HG02943 (cell line): ENCODE data around the gene ADCY5.

Experiments used
- ATAC-seq: cut with Tn5 transposase; IDR thresholded peaks from one replicate; pipeline ENCODE4 v1.9.1; 2021; ENCODE audit warnings: mild to moderate bottlenecking, low read depth, moderate library complexity; ENCODE audit not compliant: unreplicated experiment

ADCY5 gene

DNA sequence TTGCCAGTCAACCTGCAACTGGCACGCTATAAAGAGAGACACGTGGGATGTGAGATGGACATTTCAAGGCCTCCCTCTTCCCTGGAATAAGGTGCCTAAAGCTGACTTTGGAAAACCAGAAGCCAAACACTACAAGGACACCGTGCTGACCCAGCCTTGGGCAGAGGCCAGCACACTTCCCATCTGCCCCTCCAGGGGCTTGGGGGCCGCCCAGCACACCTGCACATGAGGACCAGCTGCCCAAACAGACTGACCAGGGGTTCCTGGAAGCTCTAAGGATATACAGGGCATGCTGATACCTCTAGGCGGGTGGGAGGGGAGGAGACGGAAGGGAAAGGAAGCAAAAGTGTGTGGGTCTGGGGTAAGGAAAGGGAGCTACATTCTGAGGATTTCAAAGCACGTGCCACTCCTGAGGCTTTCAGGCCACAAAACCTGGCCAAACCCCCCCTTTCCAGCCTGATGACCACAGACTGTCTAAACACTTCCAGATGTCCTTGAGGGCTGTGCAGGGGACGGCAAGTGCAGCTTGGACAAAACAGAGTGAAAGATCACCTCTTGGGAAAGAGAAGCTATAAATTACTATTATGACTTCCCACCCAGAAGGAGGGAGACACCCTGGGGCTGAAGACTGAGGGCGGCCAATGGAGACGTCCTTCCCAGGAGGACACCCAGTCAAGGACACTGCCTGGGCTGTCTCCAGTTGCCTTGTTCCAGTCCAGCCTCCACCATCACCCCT is 57.9 kb downstream of the ADCY5 start:
- no peak for ATAC-seq

DNA sequence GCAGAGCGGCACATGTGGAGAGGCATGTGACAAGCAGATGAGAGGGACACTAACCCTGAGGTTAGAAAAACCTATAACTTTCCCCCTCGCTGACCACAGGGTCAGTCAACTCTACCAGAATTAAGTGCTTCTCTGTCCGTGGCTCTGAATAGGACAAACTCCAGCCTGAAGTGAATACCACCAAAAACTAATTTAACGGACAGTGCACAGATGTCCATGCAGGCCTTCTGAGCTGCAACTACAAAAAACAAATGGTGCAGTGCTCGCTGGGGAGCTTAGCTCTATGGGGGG is 59.3 kb downstream of the ADCY5 start:
- no peak for ATAC-seq

DNA sequence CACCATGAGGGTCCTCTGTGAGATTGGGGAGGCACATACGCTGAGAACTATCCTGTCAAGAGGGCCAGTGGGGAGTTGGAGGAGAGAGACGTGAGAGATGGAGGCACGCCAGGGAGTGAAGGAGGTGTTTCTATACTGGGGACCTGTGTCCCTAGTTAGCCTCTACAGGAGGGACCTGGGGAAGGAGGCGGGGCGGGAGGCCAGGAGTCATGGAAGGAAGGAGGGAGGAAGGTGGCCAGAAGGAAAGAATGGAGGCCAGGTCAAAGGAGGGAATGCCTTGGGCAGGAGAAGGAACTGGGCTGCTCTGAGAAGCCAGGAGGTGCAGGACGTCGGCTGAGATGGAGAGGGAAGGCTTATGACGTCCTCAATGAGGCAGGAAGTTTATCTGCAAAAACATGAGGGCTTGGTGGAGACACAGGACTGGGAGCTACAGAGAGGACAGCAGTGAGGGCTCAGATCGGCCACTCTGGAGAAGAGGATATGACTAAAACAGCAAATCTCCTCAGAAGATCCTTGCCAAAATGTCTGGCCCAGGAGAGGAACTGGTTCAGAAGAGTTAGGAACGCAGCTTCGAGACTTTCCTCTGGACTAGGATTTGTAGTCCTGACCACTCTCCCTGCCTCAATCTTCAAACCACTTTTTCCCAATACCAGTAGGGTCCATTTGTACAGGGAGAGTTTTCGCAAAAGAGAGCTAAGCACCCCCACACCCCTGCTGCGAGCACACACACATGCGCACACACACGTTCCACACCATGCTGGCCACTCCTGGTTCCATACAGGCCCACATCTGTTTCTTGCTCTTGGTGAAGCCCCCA is 59.9 kb downstream of the ADCY5 start:
- no peak for ATAC-seq

DNA sequence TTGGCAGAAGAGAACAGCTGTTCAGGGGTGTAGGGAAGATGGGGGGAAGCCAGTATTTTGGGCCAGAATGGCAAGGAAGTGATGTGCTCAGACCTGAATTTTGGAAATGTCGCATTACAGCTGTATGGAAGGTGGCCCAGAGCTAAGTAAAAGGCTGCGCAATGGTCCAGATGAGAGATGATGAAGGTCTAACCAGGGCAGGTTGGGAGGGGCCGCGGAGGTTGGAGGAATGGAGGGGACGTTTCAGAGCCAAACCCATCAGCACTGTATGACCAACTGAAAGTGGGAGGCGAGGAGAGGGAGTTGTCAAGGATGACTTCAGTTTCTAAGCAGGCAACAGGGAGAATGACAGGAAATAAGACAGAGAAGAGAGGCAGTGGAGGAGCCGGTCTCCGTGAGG is 60.8 kb downstream of the ADCY5 start:
- ATAC-seq = no peak

DNA sequence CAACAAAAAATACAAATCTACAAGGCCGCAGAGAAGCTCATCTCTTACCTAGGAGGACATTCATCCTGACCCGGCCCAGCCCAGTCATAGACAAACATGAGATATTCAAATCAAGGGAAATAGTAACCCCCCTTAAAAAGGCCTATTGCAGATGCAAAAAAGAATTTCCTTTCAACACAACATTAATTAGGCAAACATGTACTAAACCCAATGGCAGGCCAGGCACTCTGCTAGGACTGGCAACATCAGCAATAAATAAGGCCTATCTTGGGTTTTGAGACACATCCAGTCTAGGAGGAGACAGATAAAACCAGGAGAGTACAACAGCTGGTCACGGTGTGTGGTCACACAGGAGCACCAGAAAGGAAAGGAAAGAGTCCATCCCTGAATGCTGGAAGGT is 61.4 kb downstream of the ADCY5 start:
- ATAC-seq = no peak

DNA sequence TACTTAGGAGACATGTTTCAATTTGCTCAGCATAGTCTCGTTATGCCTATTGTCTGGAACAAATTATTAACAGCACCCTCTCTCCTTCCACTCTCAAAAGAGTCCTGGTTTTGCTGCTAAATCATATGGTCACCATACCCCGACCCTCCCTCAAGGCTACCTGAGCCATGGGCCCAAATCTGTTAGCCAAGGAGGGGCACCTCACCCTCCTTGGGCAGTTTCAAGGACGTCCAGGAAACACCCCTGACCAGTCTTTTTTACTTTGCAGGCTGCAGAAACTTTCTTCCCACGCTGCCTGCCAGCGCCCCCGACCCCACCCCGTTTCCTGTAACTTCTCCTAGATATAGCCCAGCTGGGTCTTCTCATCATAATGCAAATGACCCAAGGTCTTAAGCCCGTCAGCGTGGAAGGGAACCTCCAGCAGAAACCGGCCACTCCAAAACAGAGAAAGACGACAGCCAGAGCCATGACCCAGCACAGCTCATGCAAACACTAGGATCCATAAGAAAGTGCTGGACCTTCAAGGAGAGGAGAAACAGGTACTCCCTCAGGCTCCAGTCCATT is 62.3 kb downstream of the ADCY5 start:
- ATAC-seq = no peak

DNA sequence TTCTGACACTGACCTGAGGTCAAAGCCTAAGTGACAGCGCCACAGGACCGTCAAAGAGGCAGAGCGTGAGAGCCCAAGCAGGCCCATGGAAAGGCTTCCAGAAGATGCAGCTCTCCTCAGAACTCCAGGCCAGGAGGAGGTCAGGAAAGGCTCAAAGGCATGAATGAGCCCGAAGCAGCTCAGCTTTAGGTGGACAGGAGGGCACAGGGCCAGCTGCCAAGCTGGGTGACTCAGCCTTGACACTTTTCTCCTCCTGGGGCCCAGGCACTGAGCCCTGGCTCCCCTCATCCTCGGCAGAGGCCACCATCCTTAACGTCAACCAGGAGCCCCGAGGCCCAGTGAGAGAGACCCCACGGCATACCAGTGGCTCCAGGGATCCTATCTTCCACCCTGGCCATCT is 62.9 kb downstream of the ADCY5 start:
- ATAC-seq = no peak

DNA sequence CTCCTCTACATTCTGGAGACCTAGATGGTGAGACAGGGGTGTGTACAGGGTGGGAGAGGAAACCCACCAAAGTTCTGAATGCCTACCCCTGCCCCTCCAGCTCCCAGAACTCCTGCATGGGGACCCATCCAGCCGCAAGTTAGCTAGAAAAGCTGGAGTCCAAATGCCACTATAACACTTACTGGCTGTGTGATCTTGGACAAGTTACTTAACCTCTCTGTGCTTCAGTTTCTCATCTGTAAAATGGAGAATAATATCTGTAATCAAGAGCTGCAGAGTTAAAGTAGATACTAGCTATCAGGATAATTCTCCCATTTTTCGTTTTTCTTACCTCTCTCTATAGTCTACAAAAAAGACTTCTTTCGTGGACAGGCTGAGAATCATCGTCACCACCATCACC is 63.4 kb downstream of the ADCY5 start:
- ATAC-seq = no peak

DNA sequence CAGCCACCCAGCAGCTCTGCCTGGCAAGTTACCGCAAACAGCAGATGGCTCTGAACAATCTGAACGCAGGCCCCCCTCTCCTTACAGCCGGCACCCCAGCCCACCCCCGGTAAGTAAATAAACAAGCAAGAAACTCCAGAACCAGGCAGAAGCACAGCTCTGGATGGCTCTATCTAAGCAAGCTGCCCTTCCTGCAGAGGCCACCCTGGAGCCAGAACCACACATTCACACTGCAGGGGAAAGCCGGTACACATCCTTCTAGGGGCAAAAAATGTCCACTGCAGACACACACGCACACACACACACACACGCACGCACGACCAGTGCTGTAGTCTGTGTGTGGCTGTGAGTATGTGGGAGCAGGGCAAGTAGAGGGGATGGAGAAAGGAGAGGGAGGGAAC is 63.9 kb downstream of the ADCY5 start:
- ATAC-seq = no peak

DNA sequence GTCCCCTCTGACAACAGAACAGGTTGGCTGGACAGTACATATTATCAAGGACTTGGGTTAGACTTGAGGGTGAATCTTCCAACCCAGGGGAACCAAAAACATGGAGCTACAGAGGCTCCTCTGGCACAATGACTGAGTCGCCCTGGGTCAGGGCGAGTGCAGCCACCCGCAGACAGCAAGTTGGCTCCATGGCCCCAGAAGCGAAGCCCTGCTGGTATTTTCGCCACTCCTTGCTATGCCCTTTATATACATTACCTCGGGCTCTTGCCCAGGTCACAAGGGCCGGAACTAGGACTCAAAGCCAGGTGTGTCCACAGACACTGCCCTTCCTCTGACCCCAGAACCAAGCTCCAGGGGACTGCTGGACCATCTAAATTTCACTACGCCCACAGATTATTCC is 64.6 kb downstream of the ADCY5 start:
- ATAC-seq = no peak

DNA sequence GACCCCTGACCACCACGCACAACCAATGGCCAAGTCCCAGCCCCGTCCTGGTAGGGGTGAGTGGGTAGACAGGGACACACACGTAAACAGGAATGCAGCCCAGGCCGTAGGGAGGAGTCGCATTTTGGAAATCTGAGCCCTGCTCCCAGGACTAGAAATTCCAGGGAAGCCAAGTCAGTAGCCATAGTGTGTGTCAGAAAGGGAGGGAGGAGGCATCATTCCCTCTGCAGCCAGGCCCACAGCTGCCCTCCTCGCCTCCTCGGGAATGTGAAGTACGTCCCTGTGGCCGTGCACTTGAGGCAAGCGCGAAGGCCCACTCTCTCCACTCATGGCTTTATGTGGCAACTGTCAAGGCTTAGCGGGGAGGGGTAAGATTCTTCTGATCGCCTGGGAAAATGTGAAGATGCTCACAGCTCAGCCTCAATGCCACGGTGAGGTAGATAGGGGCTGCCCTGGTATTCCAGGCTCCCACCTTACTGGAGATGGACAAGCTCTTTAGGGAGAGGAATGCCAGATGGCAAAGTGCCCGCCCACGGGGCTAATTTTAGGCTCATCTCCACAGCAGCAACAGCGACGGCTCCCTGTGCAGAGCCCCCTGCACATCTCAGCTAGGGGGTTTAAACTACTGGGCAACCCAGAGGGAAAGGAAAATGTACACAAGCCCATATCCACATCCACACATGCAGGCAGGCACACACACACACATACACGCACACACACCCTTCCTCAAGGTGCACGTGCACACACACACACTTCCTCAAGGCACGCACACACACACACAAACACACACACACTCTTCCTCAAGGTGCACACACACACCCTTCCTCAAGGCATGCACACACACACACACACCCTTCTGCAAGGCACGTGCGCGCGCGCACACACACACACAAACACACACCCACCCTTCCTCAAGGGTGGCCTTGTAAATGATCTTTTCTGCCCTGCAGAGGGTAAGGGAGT is 65.5 kb downstream of the ADCY5 start:
- ATAC-seq = no peak

DNA sequence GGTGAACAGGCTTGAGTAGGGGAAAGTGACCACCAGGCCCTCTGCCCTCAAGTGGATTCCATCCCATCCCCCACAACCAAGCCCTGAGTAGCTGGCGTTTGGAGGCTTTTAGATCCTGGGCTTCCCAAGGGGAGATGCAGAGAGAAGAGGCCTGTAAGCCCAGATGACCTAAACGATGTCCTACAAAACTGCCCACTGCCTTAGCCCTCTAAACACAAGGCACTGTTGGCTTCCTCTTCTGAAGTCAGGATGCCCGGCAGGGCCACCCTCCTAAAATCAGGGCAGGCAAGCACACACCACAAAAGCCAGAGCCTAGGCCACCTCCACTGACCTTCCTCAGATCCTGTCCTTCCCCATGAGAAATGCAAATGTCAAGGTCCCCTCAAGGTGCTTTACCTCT is 68.6 kb downstream of the ADCY5 start:
- ATAC-seq = no peak

DNA sequence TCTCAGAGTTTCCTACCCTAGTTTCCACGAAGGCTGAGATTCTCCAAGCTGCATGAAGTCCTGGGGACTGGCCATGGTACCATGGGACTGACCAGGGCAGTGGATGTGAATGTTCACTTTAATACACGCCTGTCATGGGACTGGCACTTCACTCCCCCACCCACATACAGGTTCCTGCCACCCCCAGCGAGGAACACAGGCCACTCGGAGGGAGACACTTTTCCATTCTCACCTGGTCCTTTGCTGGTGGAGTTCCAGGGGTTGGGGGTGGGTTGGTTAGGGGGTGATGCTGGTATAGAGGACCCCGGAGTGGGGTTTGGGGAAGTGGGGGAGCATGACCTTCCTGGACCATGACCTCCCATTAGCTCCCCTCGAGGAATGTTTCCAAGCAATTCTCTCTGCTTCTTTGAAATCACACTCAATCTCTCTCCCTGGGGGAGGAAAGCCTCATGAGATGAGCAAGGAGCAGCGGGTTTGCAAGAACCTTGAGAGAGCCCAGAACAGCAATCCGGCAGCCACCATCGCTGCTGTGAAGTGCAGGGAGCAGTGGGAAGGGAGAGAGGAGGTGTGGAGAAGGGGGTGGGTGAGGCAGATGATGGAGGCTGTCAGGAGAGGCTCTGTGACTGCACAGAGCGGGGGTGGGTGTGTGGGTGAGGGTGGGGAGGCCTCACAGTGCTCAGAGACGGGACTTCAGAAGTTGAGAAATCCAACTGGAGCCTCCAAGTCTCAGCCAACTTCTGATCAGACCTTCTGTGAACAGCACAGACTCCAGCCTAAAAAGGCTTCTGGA is 69.7 kb downstream of the ADCY5 start:
- ATAC-seq = no peak

DNA sequence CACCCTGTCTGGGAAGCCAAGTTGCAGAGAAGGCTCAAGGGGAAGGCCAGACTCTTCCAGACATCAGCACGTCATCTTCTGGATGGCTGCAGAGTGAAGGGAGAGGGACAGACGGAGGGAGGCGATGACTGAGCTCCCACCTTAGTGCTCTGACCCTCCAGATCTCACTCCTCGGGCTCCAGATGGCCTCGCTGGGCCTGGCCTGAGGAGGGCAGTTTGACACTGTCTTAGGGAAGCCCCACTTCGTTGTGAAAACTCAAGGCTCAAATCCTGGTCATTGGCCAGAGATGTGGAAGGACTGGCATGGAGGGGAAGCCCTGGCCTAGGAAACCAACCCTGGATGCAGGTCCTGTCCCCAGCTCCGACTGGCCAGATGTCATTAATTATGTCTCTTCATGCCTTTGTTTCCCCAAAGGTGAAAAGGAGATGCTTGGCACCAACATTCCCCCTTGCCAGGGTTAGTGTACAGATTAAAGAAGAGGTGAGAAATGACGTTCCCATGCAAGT is 70.4 kb downstream of the ADCY5 start:
- ATAC-seq = no peak

DNA sequence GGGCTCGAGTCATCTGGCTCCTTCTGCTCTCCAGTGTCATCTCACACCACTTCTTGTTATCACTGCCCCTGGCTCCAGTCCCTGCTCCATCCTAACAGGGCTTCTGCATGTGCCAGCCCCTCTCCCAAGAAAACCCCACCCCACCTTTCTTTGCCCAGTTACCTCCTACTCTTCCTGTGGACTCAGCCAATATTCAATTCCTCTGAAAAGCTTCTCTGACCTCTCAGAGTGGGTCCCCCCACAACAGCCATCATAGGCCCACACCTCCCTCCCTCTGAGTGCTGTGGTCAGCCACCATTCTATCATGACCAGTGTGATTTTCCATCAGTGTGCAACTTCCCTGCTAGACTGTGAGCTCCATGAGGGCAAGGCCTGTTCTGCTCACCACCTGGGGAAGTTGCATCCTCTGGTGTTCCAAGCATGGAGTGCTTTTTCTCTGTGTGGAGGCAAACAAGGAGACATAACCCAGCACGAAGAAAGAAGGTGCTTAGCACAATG is 71.6 kb downstream of the ADCY5 start:
- ATAC-seq = no peak

DNA sequence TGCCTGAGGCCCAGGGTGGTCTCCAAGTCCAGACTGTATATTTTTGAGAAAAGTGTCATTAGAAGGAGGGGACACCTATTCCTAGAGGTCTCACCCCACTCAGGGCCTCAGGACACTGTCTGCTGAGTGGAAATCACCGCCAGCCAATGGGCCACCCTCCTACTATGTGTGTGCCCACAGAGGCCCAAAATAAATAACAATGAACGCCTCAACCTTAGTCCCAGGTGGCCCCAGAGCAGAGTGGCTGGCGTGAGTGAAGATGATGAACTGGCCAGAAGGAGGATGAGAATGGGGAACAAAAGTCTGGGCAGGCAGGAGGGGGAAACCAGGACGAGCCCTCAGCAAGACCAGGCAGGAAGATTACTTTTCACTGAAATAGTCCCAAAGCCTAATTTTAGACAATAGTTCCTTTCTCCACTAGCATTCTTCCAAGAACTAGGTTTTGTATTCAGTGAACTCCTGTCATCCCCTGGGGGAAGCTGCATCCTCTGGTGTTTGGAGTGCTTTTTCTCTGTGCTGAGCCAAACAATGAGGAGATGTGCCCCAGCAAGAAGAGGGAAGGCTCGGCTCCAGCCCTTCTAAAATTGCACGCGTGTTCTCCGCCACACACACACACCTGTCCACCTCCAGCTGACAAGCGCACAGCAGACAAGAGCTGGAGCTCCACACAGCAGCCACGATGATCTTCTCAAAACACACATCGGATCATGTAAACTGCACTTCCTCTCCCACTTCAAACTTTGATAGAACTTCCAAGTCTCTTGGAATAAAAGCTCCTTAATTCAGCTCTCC is 72.2 kb downstream of the ADCY5 start:
- ATAC-seq = no peak

DNA sequence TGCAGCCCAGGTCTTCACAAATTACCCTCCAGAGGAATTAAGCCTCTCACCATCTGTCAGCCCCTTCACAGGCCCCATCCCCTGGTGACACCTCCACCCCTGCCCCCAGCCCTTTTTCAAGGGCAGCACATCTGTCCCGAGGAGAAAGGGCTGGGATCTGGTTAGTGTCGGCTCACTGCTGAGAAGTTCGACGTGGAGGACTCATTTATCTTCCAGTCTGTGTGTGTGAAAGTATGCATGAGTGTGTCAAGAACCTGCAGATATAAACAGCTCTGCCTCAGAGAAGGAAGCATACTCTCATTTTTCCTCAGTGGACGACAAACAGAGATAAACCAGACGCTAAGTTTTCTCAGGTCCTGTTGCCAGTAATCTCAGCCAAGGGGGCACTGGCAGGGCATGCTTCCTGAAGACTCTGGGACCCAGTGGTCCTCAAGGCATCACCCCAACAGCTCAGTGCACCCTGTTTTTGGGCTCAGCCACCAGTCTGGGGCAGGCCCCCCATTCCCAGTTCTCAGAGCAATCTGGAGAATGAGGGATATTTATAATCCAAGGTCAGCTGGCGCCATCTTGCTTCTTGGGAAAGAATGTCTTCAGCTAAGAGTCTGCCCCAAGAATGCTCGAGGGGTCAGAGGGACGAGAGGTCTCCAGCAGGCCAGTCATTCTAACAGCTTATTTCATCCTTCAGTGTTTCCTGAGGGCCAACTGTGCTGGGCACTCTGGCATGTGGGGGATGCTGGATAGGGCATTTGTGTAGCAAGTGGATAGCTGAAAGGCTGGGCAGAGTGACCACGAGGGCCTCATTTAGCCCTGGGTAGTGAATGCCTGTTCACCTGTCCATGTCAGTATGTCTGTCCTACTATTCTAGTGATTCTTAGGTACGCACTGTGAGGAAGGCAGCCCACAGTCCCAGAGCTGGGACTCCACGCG is 73.6 kb downstream of the ADCY5 start:
- ATAC-seq = no peak

DNA sequence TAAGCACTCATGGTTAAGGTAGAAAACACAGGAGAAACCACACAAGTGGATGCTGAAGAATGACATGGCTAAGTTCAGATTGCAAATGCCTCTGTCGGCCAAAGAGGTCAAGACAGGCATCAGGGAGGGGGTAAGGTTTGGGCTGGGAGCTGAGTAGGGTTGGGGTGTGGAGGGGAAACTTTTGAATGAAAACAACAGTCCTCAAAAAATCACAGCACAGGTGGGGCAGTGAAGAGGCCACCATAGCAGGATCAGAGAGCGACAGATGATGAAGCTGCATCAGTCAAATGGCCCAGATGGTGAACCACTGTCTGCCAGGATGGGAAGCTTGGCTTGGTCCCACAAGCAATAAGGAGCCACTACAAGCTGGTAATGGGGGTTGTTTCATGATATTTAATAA is 74.9 kb downstream of the ADCY5 start:
- no peak for ATAC-seq
